ENCODE results near the gene SLC3A2. TPM values are rescaled to one million over a fixed set of nuclear protein-coding genes. Genes with fewer than 3 reads are reported as not detected.

The SLC3A2 gene
- total RNA-seq, 2 donors from 2014 or later: 730 to 898 TPM

GRCh38 chr11:62843466-62843865, 37.2 kb upstream of the SLC3A2 start:
- H3K27me3 Mint-ChIP-seq (ENCODE audit: low read depth): no peaks in the 10 kb centered on the region
- H3K4me3 Mint-ChIP-seq: peak overlapping the region in 1 of 2 donors; percentile 27
- no peak for DNase-seq
- no peak overlapping the region for H3K27ac Mint-ChIP-seq
- peaks cover 4% of the 10 kb centered on the region in 2 donors for H3K36me3 Mint-ChIP-seq (ENCODE audit: insufficient read depth in 2 of 2)
- peaks cover 29% of the 10 kb centered on the region for H3K4me1 Mint-ChIP-seq (ENCODE audit: low read depth)
- H3K9me3 Mint-ChIP-seq: no peaks in the 10 kb centered on the region
- no peak for ATAC-seq (replicated peaks in 1 of 2)

- Mint-ChIP-seq H3K36me3 (ENCODE audit: insufficient read depth in 2 of 2) (peaks cover 4% of the 10 kb centered on the region in 2 donors), H3K9me3 (no peaks in the 10 kb centered on the region), H3K27me3 (ENCODE audit: low read depth) (no peaks in the 10 kb centered on the region), H3K27ac (no peak overlapping the region), H3K4me3 (no peak overlapping the region), H3K4me1 (ENCODE audit: low read depth) (peaks cover 26% of the 10 kb centered on the region)
- DNase-seq: no peak
- no peak for ATAC-seq (replicated peaks in 1 of 2)
These were observed 36.5 kb upstream of the SLC3A2 start for GRCh38 chr11:62844154-62844553.

GRCh38 chr11:62846177-62846576, 34.5 kb upstream of the SLC3A2 start:
- Mint-ChIP-seq H3K9me3 (no peaks in the 10 kb centered on the region), H3K4me1 (ENCODE audit: low read depth) (peaks cover 18% of the 10 kb centered on the region), H3K27me3 (ENCODE audit: low read depth) (no peaks in the 10 kb centered on the region), H3K4me3 (no peak overlapping the region), H3K27ac (no peak overlapping the region), H3K36me3 (ENCODE audit: insufficient read depth in 2 of 2) (no peaks in the 10 kb centered on the region)
- ATAC-seq (replicated peaks in 1 of 2) (no peak), DNase-seq (no peak)

GRCh38 chr11:62847767-62848314, 32.9 kb upstream of the SLC3A2 start:
- ATAC-seq (replicated peaks in 1 of 2): no peak
- no peak for DNase-seq
- peaks cover 11 to 12% of the 10 kb centered on the region in 2 donors for H3K36me3 Mint-ChIP-seq (ENCODE audit: insufficient read depth in 2 of 2)
- peaks cover 33% of the 10 kb centered on the region for H3K4me1 Mint-ChIP-seq (ENCODE audit: low read depth)
- no peak overlapping the region for H3K4me3 Mint-ChIP-seq
- H3K27ac Mint-ChIP-seq: no peak overlapping the region
- no peaks in the 10 kb centered on the region for H3K9me3 Mint-ChIP-seq
- H3K27me3 Mint-ChIP-seq (ENCODE audit: low read depth): no peaks in the 10 kb centered on the region

GRCh38 chr11:62850911-62851806, 29.5 kb upstream of the SLC3A2 start:
- H3K36me3 Mint-ChIP-seq (ENCODE audit: insufficient read depth in 2 of 2): peaks cover 38 to 40% of the 10 kb centered on the region in 2 donors
- ATAC-seq (replicated peaks in 1 of 2): peak in 1 of 2 donors; percentile 1
- peak overlapping the region; percentile 96 to 98 for H3K4me3 Mint-ChIP-seq
- DNase-seq: peak in 1 of 2 donors; percentile 25
- peaks cover 40% of the 10 kb centered on the region for H3K4me1 Mint-ChIP-seq (ENCODE audit: low read depth)
- H3K9me3 Mint-ChIP-seq: no peaks in the 10 kb centered on the region
- peak overlapping the region; percentile 98 for H3K27ac Mint-ChIP-seq
- no peaks in the 10 kb centered on the region for H3K27me3 Mint-ChIP-seq (ENCODE audit: low read depth)

GRCh38 chr11:62851807-62852522, 28.7 kb upstream of the SLC3A2 start:
- DNase-seq: no peak
- Mint-ChIP-seq H3K36me3 (ENCODE audit: insufficient read depth in 2 of 2) (peaks cover 38 to 40% of the 10 kb centered on the region in 2 donors), H3K9me3 (no peaks in the 10 kb centered on the region), H3K27me3 (ENCODE audit: low read depth) (no peaks in the 10 kb centered on the region), H3K27ac (peak overlapping the region; percentile 98), H3K4me1 (ENCODE audit: low read depth) (peaks cover 44% of the 10 kb centered on the region), H3K4me3 (peak overlapping the region; percentile 96 to 98)
- ATAC-seq (replicated peaks in 1 of 2): no peak

GRCh38 chr11:62852523-62853188, 28.0 kb upstream of the SLC3A2 start:
- ATAC-seq (replicated peaks in 1 of 2) (no peak), DNase-seq (no peak)
- H3K27ac Mint-ChIP-seq: peak overlapping the region; percentile 98
- peaks cover 51% of the 10 kb centered on the region for H3K4me1 Mint-ChIP-seq (ENCODE audit: low read depth)
- H3K9me3 Mint-ChIP-seq: no peaks in the 10 kb centered on the region
- H3K4me3 Mint-ChIP-seq: peak overlapping the region; percentile 96 to 98
- H3K27me3 Mint-ChIP-seq (ENCODE audit: low read depth): no peaks in the 10 kb centered on the region
- peaks cover 38 to 41% of the 10 kb centered on the region in 2 donors for H3K36me3 Mint-ChIP-seq (ENCODE audit: insufficient read depth in 2 of 2)

- Mint-ChIP-seq H3K9me3 (no peaks in the 10 kb centered on the region), H3K4me3 (peak overlapping the region; percentile 96 to 98), H3K36me3 (ENCODE audit: insufficient read depth in 2 of 2) (peaks cover 38 to 45% of the 10 kb centered on the region in 2 donors), H3K27me3 (ENCODE audit: low read depth) (no peaks in the 10 kb centered on the region), H3K27ac (peak overlapping the region; percentile 98), H3K4me1 (ENCODE audit: low read depth) (peaks cover 59% of the 10 kb centered on the region)
- peak; percentile 58 for DNase-seq
- peak; percentile 44 to 52 for ATAC-seq (replicated peaks in 1 of 2)
These were observed 27.3 kb upstream of the SLC3A2 start for GRCh38 chr11:62853279-62853965.

GRCh38 chr11:62854013-62854824, 26.5 kb upstream of the SLC3A2 start:
- no peaks in the 10 kb centered on the region for H3K27me3 Mint-ChIP-seq (ENCODE audit: low read depth)
- ATAC-seq (replicated peaks in 1 of 2) (no peak), DNase-seq (no peak)
- H3K27ac Mint-ChIP-seq: peak overlapping the region; percentile 98
- H3K4me1 Mint-ChIP-seq (ENCODE audit: low read depth): peaks cover 62% of the 10 kb centered on the region
- peaks cover 38 to 45% of the 10 kb centered on the region in 2 donors for H3K36me3 Mint-ChIP-seq (ENCODE audit: insufficient read depth in 2 of 2)
- no peaks in the 10 kb centered on the region for H3K9me3 Mint-ChIP-seq
- peak overlapping the region; percentile 96 to 98 for H3K4me3 Mint-ChIP-seq

GRCh38 chr11:62854825-62855570, 25.7 kb upstream of the SLC3A2 start:
- ATAC-seq (replicated peaks in 1 of 2) (no peak), DNase-seq (no peak)
- Mint-ChIP-seq H3K4me3 (peak overlapping the region; percentile 96 to 98), H3K27ac (peak overlapping the region; percentile 98), H3K4me1 (ENCODE audit: low read depth) (peaks cover 66% of the 10 kb centered on the region), H3K27me3 (ENCODE audit: low read depth) (no peaks in the 10 kb centered on the region), H3K9me3 (no peaks in the 10 kb centered on the region), H3K36me3 (ENCODE audit: insufficient read depth in 2 of 2) (peaks cover 38 to 45% of the 10 kb centered on the region in 2 donors)

Measured in activated T-cell treated with anti-CD3 and anti-CD28 coated beads, Interleukin-2, amount 50 U/mL, for 72 hours (primary cell).